GM21723 (cell line): ENCODE measurements around the gene MRPL21.
A peak's percentile ranks its signal among the peaks of the same experiment; 100 is the strongest.

Experiments used
- ATAC-seq: cut with Tn5 transposase; IDR thresholded peaks from one replicate; pipeline ENCODE4 v1.9.1; 2021; ENCODE audit warnings: mild to moderate bottlenecking, moderate library complexity; ENCODE audit not compliant: unreplicated experiment

MRPL21 gene

GRCh38 chr11:68843052-68843561, 60.5 kb downstream of the MRPL21 start:
- no peak for ATAC-seq

- no peak for ATAC-seq
These were observed 61.1 kb downstream of the MRPL21 start for GRCh38 chr11:68842427-68843051.

- ATAC-seq: peak; percentile 28
These were observed 61.8 kb downstream of the MRPL21 start, which contains the start of gene CPT1A for GRCh38 chr11:68841718-68842426. Gene CPT1A (minus strand): TSS chr11:68841916. CDS start chr11:68815474, 26,442 bp downstream.
